HepG2 (cell line): ENCODE measurements around the gene NFILZ. TPM values are rescaled to one million over a fixed set of nuclear protein-coding genes. Genes with fewer than 3 reads are reported as not detected.

Experiments
- HNF4G ChIP-seq, 2 experiments: sonication (generic) in 1 of 2; formaldehyde crosslinking in 1 of 2; IDR thresholded peaks; 2 replicates each; pipeline versions ENCODE4 v1.4.0 to v1.6.1; 2011 to 2020; ENCODE audit warnings: borderline replicate concordance in 2 of 2, low read depth in 2 of 2, mild to moderate bottlenecking in 2 of 2, low read length in 1 of 2, missing genetic modification reagents in 1 of 2, moderate library complexity in 1 of 2
- HOXD1 ChIP-seq: sonication (generic); formaldehyde crosslinking; IDR thresholded peaks from 2 replicates; pipeline ENCODE4 v1.5.0; 2020; ENCODE audit warnings: missing genetic modification reagents
- KLF6 ChIP-seq: IDR thresholded peaks from 2 replicates; pipeline ENCODE4 v1.8.0; 2016; ENCODE audit warnings: missing biosample characterization, missing genetic modification reagents
- MYNN ChIP-seq: sonication (generic); formaldehyde crosslinking; IDR thresholded peaks from 2 replicates; pipeline ENCODE4 v1.4.0; 2020; ENCODE audit warnings: mild to moderate bottlenecking, low read depth, missing genetic modification reagents
- MZF1 ChIP-seq: sonication (generic); formaldehyde crosslinking; IDR thresholded peaks from 2 replicates; pipeline ENCODE4 v1.8.1; 2023; ENCODE audit warnings: mild to moderate bottlenecking, missing genetic modification reagents, borderline replicate concordance
- NR1H2 ChIP-seq: sonication (generic); formaldehyde crosslinking; IDR thresholded peaks from 2 replicates; pipeline ENCODE4 v1.8.1; 2022; ENCODE audit warnings: low read depth, missing genetic modification reagents, borderline replicate concordance
- SP4 ChIP-seq: sonication (generic); formaldehyde crosslinking; IDR thresholded peaks from 2 replicates; pipeline ENCODE4 v1.8.1; 2023; ENCODE audit warnings: mild to moderate bottlenecking, missing genetic modification reagents
- ZNF264 ChIP-seq: sonication (generic); formaldehyde crosslinking; IDR thresholded peaks from 2 replicates; pipeline ENCODE4 v1.4.0; 2020; ENCODE audit warnings: missing genetic modification reagents
- ZNF3 ChIP-seq: IDR thresholded peaks from 2 replicates; pipeline ENCODE4 v1.7.0; 2017; ENCODE audit warnings: inconsistent platforms
- ZNF788 ChIP-seq: sonication (generic); formaldehyde crosslinking; IDR thresholded peaks from 2 replicates; pipeline ENCODE4 v1.5.0; 2020; ENCODE audit warnings: mild to moderate bottlenecking, missing genetic modification reagents, borderline replicate concordance
- polyA plus RNA-seq, 8 experiments: library from polyadenylated mRNA; depleted of rRNA in 3 of 8; stranded (reverse) in 7 of 8; unstranded in 1 of 8; fragments of >200 nt; fragmentation: Illumina TruSeq in 4 of 8; extraction: Trizol in 4 of 8; gene quantifications; 2 replicates each; pipeline versions ENCODE4 v1.2.1 to v1.2.3, GENCODE V29; 2011 to 2016; ENCODE audit warnings: low read depth in 4 of 8, missing spikeins in 1 of 8, mixed read lengths in 1 of 8; ENCODE audit not compliant: insufficient read depth in 1 of 8
- total RNA-seq, 5 experiments: library from RNA; depleted of rRNA; stranded (reverse); fragments of >200 nt; fragmentation: Illumina TruSeq; extraction: Trizol; gene quantifications; 2 replicates each; pipeline ENCODE4 v1.2.3, GENCODE V29; 2016; ENCODE audit warnings: low read depth in 1 of 5
- TF ChIP-seq, protein P1 (sequence below): sonication (generic); formaldehyde crosslinking; conservative IDR thresholded peaks from 2 replicates; pipeline ENCODE4 v1.4.0; 2020; ENCODE audit warnings: mild to moderate bottlenecking, missing genetic modification reagents, moderate library complexity
- TF ChIP-seq, protein P2 (sequence below): sonication (generic); formaldehyde crosslinking; IDR thresholded peaks from 2 replicates; pipeline ENCODE4 v1.4.0; 2020; ENCODE audit warnings: mild to moderate bottlenecking, missing genetic modification reagents, borderline replicate concordance
- TF ChIP-seq, protein P3 (sequence below), 2 experiments: sonication (generic) in 1 of 2; formaldehyde crosslinking in 1 of 2; IDR thresholded peaks; 2 replicates each; pipeline versions ENCODE4 v1.6.1 to v1.9.0; 2014 to 2022; ENCODE audit warnings: antibody characterized with exemption in 1 of 2, borderline replicate concordance in 1 of 2, inconsistent platforms in 1 of 2, low read depth in 1 of 2, missing genetic modification reagents in 1 of 2

Gene NFILZ
- total and polyA plus RNA-seq, 2 of the 13 experiments (the other 11 are each of a cell fraction or from before 2014, with no cell fraction given), result not detected

DNA sequence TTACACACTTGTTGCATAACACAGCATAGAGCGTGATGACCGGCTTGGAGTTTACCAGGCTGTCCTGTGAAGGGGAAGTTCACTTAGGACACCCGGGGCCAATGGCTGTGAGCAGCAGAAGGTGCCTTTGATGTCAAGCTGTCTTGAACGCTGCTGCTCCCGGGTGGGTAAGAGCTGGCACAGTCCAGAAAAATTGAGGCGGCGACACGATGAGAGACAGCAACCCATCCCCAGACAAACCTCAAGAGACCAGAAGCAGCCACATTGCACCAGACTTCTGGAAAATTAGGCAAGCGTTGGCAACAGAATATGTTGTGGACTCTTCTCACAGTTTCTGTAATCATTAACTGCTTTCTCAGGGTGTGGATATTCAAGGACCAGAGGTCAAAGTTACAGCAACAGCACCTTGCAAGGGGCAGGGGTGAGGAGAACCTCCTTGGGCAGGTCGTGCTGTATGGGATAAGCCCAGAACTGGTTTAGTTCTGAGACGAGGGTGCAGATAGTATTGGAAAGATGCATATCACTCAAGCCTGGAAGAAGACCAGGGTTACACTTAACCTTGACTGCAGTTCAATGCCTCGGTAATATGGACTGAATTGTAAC is 10.1 kb downstream of the NFILZ start (continued):
- TF ChIP-seq, protein P1, sequence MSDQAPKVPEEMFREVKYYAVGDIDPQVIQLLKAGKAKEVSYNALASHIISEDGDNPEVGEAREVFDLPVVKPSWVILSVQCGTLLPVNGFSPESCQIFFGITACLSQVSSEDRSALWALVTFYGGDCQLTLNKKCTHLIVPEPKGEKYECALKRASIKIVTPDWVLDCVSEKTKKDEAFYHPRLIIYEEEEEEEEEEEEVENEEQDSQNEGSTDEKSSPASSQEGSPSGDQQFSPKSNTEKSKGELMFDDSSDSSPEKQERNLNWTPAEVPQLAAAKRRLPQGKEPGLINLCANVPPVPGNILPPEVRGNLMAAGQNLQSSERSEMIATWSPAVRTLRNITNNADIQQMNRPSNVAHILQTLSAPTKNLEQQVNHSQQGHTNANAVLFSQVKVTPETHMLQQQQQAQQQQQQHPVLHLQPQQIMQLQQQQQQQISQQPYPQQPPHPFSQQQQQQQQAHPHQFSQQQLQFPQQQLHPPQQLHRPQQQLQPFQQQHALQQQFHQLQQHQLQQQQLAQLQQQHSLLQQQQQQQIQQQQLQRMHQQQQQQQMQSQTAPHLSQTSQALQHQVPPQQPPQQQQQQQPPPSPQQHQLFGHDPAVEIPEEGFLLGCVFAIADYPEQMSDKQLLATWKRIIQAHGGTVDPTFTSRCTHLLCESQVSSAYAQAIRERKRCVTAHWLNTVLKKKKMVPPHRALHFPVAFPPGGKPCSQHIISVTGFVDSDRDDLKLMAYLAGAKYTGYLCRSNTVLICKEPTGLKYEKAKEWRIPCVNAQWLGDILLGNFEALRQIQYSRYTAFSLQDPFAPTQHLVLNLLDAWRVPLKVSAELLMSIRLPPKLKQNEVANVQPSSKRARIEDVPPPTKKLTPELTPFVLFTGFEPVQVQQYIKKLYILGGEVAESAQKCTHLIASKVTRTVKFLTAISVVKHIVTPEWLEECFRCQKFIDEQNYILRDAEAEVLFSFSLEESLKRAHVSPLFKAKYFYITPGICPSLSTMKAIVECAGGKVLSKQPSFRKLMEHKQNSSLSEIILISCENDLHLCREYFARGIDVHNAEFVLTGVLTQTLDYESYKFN (CRISPR knock-in tag), result peak; percentile 90
- no peak for TF ChIP-seq MZF1
- TF ChIP-seq HNF4G (IDR thresholded peaks at IDR 0.05; ENCODE audit: borderline replicate concordance, low read depth, low read length), result peak; percentile 73
- no peak; the same call in 1 of the 2 replicates for TF ChIP-seq HNF4G (CRISPR knock-in tag; IDR thresholded peaks at IDR 0.05; ENCODE audit: borderline replicate concordance, low read depth)
- 0 out of 2 replicates have a peak, but pooled peaks have one; percentile 37 for TF ChIP-seq KLF6
- peak; percentile 84; the same call in 1 of the 2 replicates for TF ChIP-seq HOXD1 (CRISPR knock-in tag)
- no peak for TF ChIP-seq NR1H2
- TF ChIP-seq, protein P2, sequence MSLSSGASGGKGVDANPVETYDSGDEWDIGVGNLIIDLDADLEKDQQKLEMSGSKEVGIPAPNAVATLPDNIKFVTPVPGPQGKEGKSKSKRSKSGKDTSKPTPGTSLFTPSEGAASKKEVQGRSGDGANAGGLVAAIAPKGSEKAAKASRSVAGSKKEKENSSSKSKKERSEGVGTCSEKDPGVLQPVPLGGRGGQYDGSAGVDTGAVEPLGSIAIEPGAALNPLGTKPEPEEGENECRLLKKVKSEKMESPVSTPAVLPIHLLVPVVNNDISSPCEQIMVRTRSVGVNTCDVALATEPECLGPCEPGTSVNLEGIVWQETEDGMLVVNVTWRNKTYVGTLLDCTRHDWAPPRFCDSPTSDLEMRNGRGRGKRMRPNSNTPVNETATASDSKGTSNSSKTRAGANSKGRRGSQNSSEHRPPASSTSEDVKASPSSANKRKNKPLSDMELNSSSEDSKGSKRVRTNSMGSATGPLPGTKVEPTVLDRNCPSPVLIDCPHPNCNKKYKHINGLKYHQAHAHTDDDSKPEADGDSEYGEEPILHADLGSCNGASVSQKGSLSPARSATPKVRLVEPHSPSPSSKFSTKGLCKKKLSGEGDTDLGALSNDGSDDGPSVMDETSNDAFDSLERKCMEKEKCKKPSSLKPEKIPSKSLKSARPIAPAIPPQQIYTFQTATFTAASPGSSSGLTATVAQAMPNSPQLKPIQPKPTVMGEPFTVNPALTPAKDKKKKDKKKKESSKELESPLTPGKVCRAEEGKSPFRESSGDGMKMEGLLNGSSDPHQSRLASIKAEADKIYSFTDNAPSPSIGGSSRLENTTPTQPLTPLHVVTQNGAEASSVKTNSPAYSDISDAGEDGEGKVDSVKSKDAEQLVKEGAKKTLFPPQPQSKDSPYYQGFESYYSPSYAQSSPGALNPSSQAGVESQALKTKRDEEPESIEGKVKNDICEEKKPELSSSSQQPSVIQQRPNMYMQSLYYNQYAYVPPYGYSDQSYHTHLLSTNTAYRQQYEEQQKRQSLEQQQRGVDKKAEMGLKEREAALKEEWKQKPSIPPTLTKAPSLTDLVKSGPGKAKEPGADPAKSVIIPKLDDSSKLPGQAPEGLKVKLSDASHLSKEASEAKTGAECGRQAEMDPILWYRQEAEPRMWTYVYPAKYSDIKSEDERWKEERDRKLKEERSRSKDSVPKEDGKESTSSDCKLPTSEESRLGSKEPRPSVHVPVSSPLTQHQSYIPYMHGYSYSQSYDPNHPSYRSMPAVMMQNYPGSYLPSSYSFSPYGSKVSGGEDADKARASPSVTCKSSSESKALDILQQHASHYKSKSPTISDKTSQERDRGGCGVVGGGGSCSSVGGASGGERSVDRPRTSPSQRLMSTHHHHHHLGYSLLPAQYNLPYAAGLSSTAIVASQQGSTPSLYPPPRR (CRISPR knock-in tag), result peak; percentile 58; the same call in 1 of the 2 replicates
- TF ChIP-seq ZNF3 (CRISPR knock-in tag), result peak; percentile 53; the same call in 1 of the 2 replicates
- TF ChIP-seq ZNF264, result peak; percentile 63; the same call in 1 of the 2 replicates
- no peak for TF ChIP-seq SP4 (CRISPR knock-in tag)
- TF ChIP-seq MYNN (CRISPR knock-in tag), result no peak
- TF ChIP-seq, protein P3, sequence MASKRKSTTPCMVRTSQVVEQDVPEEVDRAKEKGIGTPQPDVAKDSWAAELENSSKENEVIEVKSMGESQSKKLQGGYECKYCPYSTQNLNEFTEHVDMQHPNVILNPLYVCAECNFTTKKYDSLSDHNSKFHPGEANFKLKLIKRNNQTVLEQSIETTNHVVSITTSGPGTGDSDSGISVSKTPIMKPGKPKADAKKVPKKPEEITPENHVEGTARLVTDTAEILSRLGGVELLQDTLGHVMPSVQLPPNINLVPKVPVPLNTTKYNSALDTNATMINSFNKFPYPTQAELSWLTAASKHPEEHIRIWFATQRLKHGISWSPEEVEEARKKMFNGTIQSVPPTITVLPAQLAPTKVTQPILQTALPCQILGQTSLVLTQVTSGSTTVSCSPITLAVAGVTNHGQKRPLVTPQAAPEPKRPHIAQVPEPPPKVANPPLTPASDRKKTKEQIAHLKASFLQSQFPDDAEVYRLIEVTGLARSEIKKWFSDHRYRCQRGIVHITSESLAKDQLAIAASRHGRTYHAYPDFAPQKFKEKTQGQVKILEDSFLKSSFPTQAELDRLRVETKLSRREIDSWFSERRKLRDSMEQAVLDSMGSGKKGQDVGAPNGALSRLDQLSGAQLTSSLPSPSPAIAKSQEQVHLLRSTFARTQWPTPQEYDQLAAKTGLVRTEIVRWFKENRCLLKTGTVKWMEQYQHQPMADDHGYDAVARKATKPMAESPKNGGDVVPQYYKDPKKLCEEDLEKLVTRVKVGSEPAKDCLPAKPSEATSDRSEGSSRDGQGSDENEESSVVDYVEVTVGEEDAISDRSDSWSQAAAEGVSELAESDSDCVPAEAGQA (IDR thresholded peaks at IDR 0.05; ENCODE audit: low read depth), result no peak
- TF ChIP-seq, protein P3 (CRISPR knock-in tag; IDR thresholded peaks at IDR 0.05; ENCODE audit: borderline replicate concordance), result no peak
- peak; percentile 44; the same call in 1 of the 2 replicates for TF ChIP-seq ZNF788 (CRISPR knock-in tag)
